ENCODE measurements around the gene PRR36.

DNA sequence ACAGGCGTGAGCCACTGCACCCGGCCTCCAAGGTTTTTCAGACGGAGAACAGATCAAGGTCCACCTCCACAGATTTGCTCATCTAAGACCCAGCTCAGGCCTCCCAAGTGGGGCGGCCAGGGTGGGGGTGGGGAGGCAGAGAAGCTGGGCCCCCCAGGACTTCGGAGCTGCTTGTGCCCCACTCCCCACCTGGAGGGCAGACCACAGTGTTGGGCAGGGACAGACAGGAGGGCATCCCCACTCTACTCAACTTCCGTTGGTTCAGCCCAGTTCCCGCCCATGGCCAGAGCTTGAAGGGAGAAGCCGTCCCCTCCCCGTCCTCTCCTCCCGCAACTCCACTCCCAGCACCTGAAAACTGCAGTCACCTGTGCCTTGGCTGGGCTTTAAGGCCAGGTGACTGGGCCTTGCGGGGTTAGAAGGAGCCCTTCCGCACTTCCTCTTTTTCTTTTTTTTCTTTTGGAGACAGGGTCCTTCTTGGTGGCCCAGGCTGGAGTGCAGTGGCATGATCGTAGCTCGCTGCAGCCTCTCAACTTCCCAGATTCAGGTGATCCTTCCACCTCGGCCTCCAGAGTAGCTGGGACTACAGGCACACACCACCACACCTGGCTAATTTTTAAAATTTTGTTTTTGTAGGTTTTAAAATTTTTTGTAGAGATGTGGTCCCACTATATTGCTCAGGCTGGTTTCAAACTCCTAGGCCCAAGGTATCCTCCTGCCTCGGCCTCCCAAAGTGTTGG lies 13.4 kb upstream of the PRR36 start:
- TF ChIP-seq POLR2AphosphoS5 (IDR thresholded peaks at IDR 0.05) (no peak), POLR2A (IDR thresholded peaks at IDR 0.05) (no peak)

Data from stomach (tissue), 4 donors.